Endothelial cell of umbilical vein (primary cell): Measurements from ENCODE around the gene EPS15. TPM values are rescaled to one million over a fixed set of nuclear protein-coding genes. Genes with fewer than 3 reads are reported as not detected.

Experiments
- BruUV-seq: library from RNA; stranded (reverse); fragments of 400-500 nt; replicated peaks from 2 replicates; lab custom pipeline; 2021; lab: Mats Ljungman, UMichigan
- CTCF ChIA-PET: fragments of 300-600, 350-600 bp; sonication (Branson Sonifier 250); formaldehyde crosslinking; loops from one replicate; lab custom pipeline; 2021; ENCODE audit warnings: antibody characterized with exemption, inconsistent platforms; lab: Charles Lee
- POLR2A ChIA-PET: fragments of 300-600, 350-600 bp; sonication (Branson Sonifier 250); formaldehyde crosslinking; loops from one replicate; lab custom pipeline; 2021; ENCODE audit warnings: antibody characterized with exemption, inconsistent platforms; lab: Charles Lee
- DNase-seq: peaks from one replicate; pipeline ENCODE4 v3.0.0-alpha.2; 2011; ENCODE audit warnings: low read depth, low spot score
- FAIRE-seq: peaks from 2 replicates; lab custom pipeline; 2011; peaks lifted over from hg19 to GRCh38; lab: Jason Lieb, UNC
- H2AFZ ChIP-seq: 2 replicates; pipeline ENCODE4 v1.6.0; 2012; ENCODE audit warnings: low read depth, low read length, control low read depth, inconsistent platforms
- H3K27ac ChIP-seq: 2 replicates; pipeline ENCODE4 v1.5.1; 2011; ENCODE audit warnings: low read depth, mild to moderate bottlenecking, control low read depth, low read length, moderate library complexity; ENCODE audit not compliant: insufficient read depth
- H3K27me3 ChIP-seq, 2 experiments: 2 replicates each; pipeline versions ENCODE4 v1.6.0 to v1.6.1; 2011; ENCODE audit warnings: low read length in 2 of 2, mixed read lengths in 1 of 2; ENCODE audit not compliant: control insufficient read depth in 2 of 2, insufficient read depth in 2 of 2
- H3K36me3 ChIP-seq, 2 experiments: 2 replicates in 1 of 2; 3 replicates in 1 of 2; pipeline ENCODE4 v1.5.1; 2011; ENCODE audit warnings: low read length in 2 of 2, mild to moderate bottlenecking in 1 of 2, moderate library complexity in 1 of 2; ENCODE audit not compliant: control insufficient read depth in 2 of 2, insufficient read depth in 2 of 2; ENCODE audit errors: extremely low read depth in 1 of 2
- H3K4me1 ChIP-seq: 3 replicates; pipeline ENCODE4 v1.5.1; 2011; ENCODE audit warnings: mild to moderate bottlenecking, low read length; ENCODE audit not compliant: control insufficient read depth, insufficient read depth; ENCODE audit errors: extremely low read depth
- H3K4me2 ChIP-seq: 2 replicates; pipeline ENCODE4 v1.6.1; 2011; ENCODE audit warnings: low read length, control low read depth, mixed read lengths; ENCODE audit not compliant: insufficient read depth
- H3K4me3 ChIP-seq, 3 experiments: fragments of 200-600 bp in 1 of 3; sonication (generic), shearing (Covaris generic) in 1 of 3; replicated peaks in 1 of 3; 2 replicates each; pipeline ENCODE4 v1.5.1; 2011 to 2016; ENCODE audit warnings: control low read depth in 3 of 3, low read length in 3 of 3, mild to moderate bottlenecking in 2 of 3, inconsistent platforms in 1 of 3, low read depth in 1 of 3, moderate library complexity in 1 of 3; ENCODE audit not compliant: insufficient read depth in 1 of 3
- H3K79me2 ChIP-seq: 2 replicates; pipeline ENCODE4 v1.6.0; 2012; ENCODE audit warnings: low read length, inconsistent platforms; ENCODE audit not compliant: control insufficient read depth, insufficient read depth
- H3K9ac ChIP-seq: replicated peaks from 2 replicates; pipeline ENCODE3; 2011; ENCODE audit warnings: low read length, control low read depth; ENCODE audit not compliant: insufficient read depth; ENCODE audit errors: extremely low read depth
- H3K9me1 ChIP-seq: replicated peaks from 3 replicates; pipeline ENCODE4 v1.6.0; 2011; ENCODE audit warnings: mild to moderate bottlenecking, low read length; ENCODE audit not compliant: control insufficient read depth, insufficient read depth; ENCODE audit errors: extremely low read depth
- H3K9me3 ChIP-seq: replicated peaks from 2 replicates; pipeline ENCODE4 v1.5.1; 2012; ENCODE audit warnings: low read length, inconsistent platforms; ENCODE audit not compliant: control insufficient read depth, insufficient read depth
- H4K20me1 ChIP-seq: replicated peaks from 2 replicates; pipeline ENCODE3; 2011; ENCODE audit warnings: mild to moderate bottlenecking, low read length; ENCODE audit not compliant: control insufficient read depth, insufficient read depth; ENCODE audit errors: extremely low read depth
- CTCF ChIP-seq, 2 donors: IDR thresholded peaks; 1 replicate in 1 of 2; 2 replicates in 1 of 2; pipeline ENCODE4 v1.5.1; 2011; ENCODE audit warnings: low read length in 2 of 2, mild to moderate bottlenecking in 2 of 2, moderate library complexity in 2 of 2, control low read depth in 1 of 2, inconsistent platforms in 1 of 2, low read depth in 1 of 2; ENCODE audit not compliant: insufficient read depth in 1 of 2; ENCODE audit errors: extremely low read depth in 1 of 2
- EZH2 ChIP-seq: IDR thresholded peaks from 2 replicates; pipeline ENCODE4 v1.6.1; 2012; ENCODE audit warnings: borderline replicate concordance, low read depth, mild to moderate bottlenecking, moderate library complexity, low read length, inconsistent platforms; ENCODE audit not compliant: severe bottlenecking
- FOS ChIP-seq: IDR thresholded peaks from 2 replicates; pipeline ENCODE4 v1.6.1; 2011; ENCODE audit warnings: mild to moderate bottlenecking, low read length, moderate library complexity, borderline replicate concordance; ENCODE audit not compliant: insufficient read depth
- GATA2 ChIP-seq: IDR thresholded peaks from 2 replicates; pipeline ENCODE4 v1.7.0; 2011; ENCODE audit warnings: low read depth, mild to moderate bottlenecking, moderate library complexity, mixed read lengths, low read length; ENCODE audit not compliant: insufficient read length, insufficient read depth
- JUN ChIP-seq: IDR thresholded peaks from 2 replicates; pipeline ENCODE4 v1.6.1; 2011; ENCODE audit warnings: borderline replicate concordance, low read depth; ENCODE audit not compliant: insufficient read length, insufficient read depth
- MAX ChIP-seq: IDR thresholded peaks from 2 replicates; pipeline ENCODE4 v1.6.1; 2011; ENCODE audit not compliant: insufficient read depth, insufficient read length
- MYC ChIP-seq: IDR thresholded peaks from one replicate; pipeline ENCODE4 v1.6.1; 2011; ENCODE audit warnings: mild to moderate bottlenecking, low read depth, low read length
- POLR2A ChIP-seq: IDR thresholded peaks from 2 replicates; pipeline ENCODE4 v1.6.1; 2012; ENCODE audit warnings: low read depth, mild to moderate bottlenecking, control low read depth, low read length
- POLR2AphosphoS5 ChIP-seq: IDR thresholded peaks from 2 replicates; pipeline ENCODE4 v1.6.1; 2012; ENCODE audit warnings: low read depth, mild to moderate bottlenecking, control low read depth, low read length, moderate library complexity; ENCODE audit not compliant: insufficient read depth
- dilution Hi-C: fragments of 300-500 bp; cut with MboI; formaldehyde crosslinking; loops from one replicate; pipeline ENCODE4 v1.15.0; 2019; ENCODE audit warnings: low sequenced_read_pairs; ENCODE audit not compliant: extremely low pct_ligation_motif_present
- intact Hi-C: fragments of 100-400 bp; cut with micrococcal nuclease; formaldehyde crosslinking; loops from one replicate; pipeline ENCODE4 v1.10.0; 2022
- polyA plus RNA-seq, 4 experiments: library from polyadenylated mRNA; depleted of rRNA in 3 of 4; stranded (reverse) in 3 of 4; unstranded in 1 of 4; fragments of >200 nt; gene quantifications; 2 replicates each; pipeline versions ENCODE4 v1.2.1 to v1.2.3, GENCODE V29; 2011 to 2012; ENCODE audit warnings: missing spikeins in 1 of 4
- total RNA-seq: library from RNA; stranded (reverse); gene quantifications from 2 replicates; pipeline ENCODE4 v1.2.3, GENCODE V29; 2021

Gene EPS15
- total and polyA plus RNA-seq, 2 donors (not counting 3 experiments of a cell fraction or from before 2014, with no cell fraction given) = 15.4 to 44.8 TPM

GRCh38 chr1:51381964-51382363 lies 137.1 kb downstream of the EPS15 start:
- no peak for FAIRE-seq
- TF ChIP-seq GATA2 (no peak), EZH2 (no peak), CTCF (IDR thresholded peaks at IDR 0.05; ENCODE audit: extremely low read depth in 1 of 2, insufficient read depth in 1 of 2, low read depth in 1 of 2, low read length in 2 of 2) (no peak)
- no peaks in the 10 kb centered on the region for H3K27me3 ChIP-seq
- no peak overlapping the region for H2AFZ ChIP-seq
- H3K4me2 ChIP-seq = no peak overlapping the region
- H4K20me1 ChIP-seq = no peaks in the 10 kb centered on the region
- no peak for DNase-seq
- no peak overlapping the region for H3K4me3 ChIP-seq
- BruUV-seq = no TSS peak
- H3K36me3 ChIP-seq = peaks cover 0 to 6% of the 10 kb centered on the region in 2 experiments
- POLR2A ChIA-PET = no interaction called here
- no peaks in the 10 kb centered on the region for H3K4me1 ChIP-seq
- no peaks in the 10 kb centered on the region for H3K9me3 ChIP-seq
- no peaks in the 10 kb centered on the region for H3K79me2 ChIP-seq
- dilution Hi-C loops = no loop called here
- intact Hi-C loops = no loop called here
- no peak overlapping the region for H3K27ac ChIP-seq
- no peaks in the 10 kb centered on the region for H3K9me1 ChIP-seq
- CTCF ChIA-PET = no interaction called here
- no peak overlapping the region for H3K9ac ChIP-seq

- H4K20me1 ChIP-seq = no peaks in the 10 kb centered on the region
- no peaks in the 10 kb centered on the region for H3K27me3 ChIP-seq
- POLR2A ChIA-PET = no interaction called here
- FAIRE-seq = no peak
- CTCF ChIA-PET = no interaction called here
- no peak overlapping the region for H3K27ac ChIP-seq
- no peak for DNase-seq
- no peaks in the 10 kb centered on the region for H3K9me1 ChIP-seq
- no peaks in the 10 kb centered on the region for H3K79me2 ChIP-seq
- H3K4me2 ChIP-seq = no peak overlapping the region
- no peaks in the 10 kb centered on the region for H3K4me1 ChIP-seq
- no peak overlapping the region for H3K4me3 ChIP-seq
- H3K36me3 ChIP-seq = peaks cover 0 to 6% of the 10 kb centered on the region in 2 experiments
- H2AFZ ChIP-seq = no peak overlapping the region
- BruUV-seq = no TSS peak
- H3K9me3 ChIP-seq = no peaks in the 10 kb centered on the region
- dilution Hi-C loops (no loop called here), intact Hi-C loops (no loop called here)
- TF ChIP-seq POLR2A (no peak), MYC (no peak), POLR2AphosphoS5 (no peak), FOS (no peak), EZH2 (no peak), MAX (no peak), CTCF (IDR thresholded peaks at IDR 0.05; ENCODE audit: extremely low read depth in 1 of 2, insufficient read depth in 1 of 2, low read depth in 1 of 2, low read length in 2 of 2) (no peak), JUN (no peak), GATA2 (no peak)
- H3K9ac ChIP-seq = no peak overlapping the region
These were observed 138.1 kb downstream of the EPS15 start for GRCh38 chr1:51380936-51381335.
